GM12874 (cell line): ENCODE results near the gene CMTM8.

Experiments used
- CTCF ChIP-seq: IDR thresholded peaks from 2 replicates; pipeline ENCODE4 v1.5.1; 2011; ENCODE audit warnings: low read depth, mild to moderate bottlenecking, control low read depth, low read length, moderate library complexity; ENCODE audit not compliant: insufficient read depth

The CMTM8 gene

GRCh38 chr3:32280262-32280910 lies 41.9 kb downstream of the CMTM8 start:
- no peak for TF ChIP-seq CTCF

GRCh38 chr3:32281570-32282106 lies 43.2 kb downstream of the CMTM8 start:
- no peak for TF ChIP-seq CTCF

- no peak for TF ChIP-seq CTCF
Observed at GRCh38 chr3:32282578-32283154, 44.2 kb downstream of the CMTM8 start.

GRCh38 chr3:32283304-32283703 lies 44.8 kb downstream of the CMTM8 start:
- no peak for TF ChIP-seq CTCF

- no peak for TF ChIP-seq CTCF
Observed at GRCh38 chr3:32284443-32285212, 46.1 kb downstream of the CMTM8 start.

- TF ChIP-seq CTCF = no peak
Observed at GRCh38 chr3:32285891-32286290, 47.4 kb downstream of the CMTM8 start.

- no peak for TF ChIP-seq CTCF
Observed at GRCh38 chr3:32288819-32289218, 50.3 kb downstream of the CMTM8 start.
